Left ventricle myocardium inferior (tissue), 1 donor: ENCODE data around the gene SNX4. TPM values are rescaled to one million over a fixed set of nuclear protein-coding genes. Genes with fewer than 3 reads are reported as not detected.
"Not testable (repeated sequence)": the region's sequence is repeated elsewhere in the genome, so short reads cannot be mapped to it uniquely, and the experiment has no call there.

ENCODE experiments used
- DNase-seq: peaks from one replicate; pipeline ENCODE4 v3.0.0-alpha.2; 2020
- H3K27ac ChIP-seq: fragments of 200-600 bp; replicated peaks from 2 replicates; pipeline ENCODE4 v1.8.0; 2021
- H3K27me3 ChIP-seq: fragments of 200-600 bp; 2 replicates; pipeline ENCODE4 v1.8.0; 2021; ENCODE audit warnings: low read depth
- H3K36me3 ChIP-seq: fragments of 200-600 bp; 2 replicates; pipeline ENCODE4 v1.8.0; 2021
- H3K4me1 ChIP-seq: fragments of 200-600 bp; 2 replicates; pipeline ENCODE4 v1.8.0; 2021
- H3K4me3 ChIP-seq: fragments of 200-600 bp; 2 replicates; pipeline ENCODE4 v1.8.0; 2021; ENCODE audit warnings: mild to moderate bottlenecking, moderate library complexity
- H3K9me3 ChIP-seq: fragments of 200-600 bp; replicated peaks from 2 replicates; pipeline ENCODE4 v1.8.0; 2021
- CTCF ChIP-seq: fragments of 200-600 bp; IDR thresholded peaks from 2 replicates; pipeline ENCODE4 v1.8.0; 2021; ENCODE audit warnings: antibody characterized with exemption, mild to moderate bottlenecking, borderline replicate concordance
- intact Hi-C: fragments of 100-400 bp; cut with micrococcal nuclease; formaldehyde crosslinking; loops from one replicate; pipeline ENCODE4 v1.11.0; 2022
- total RNA-seq: library from RNA; stranded (reverse); fragmentation: NEBNext Ultra II Directional; extraction: Animal tissue kit (Norgen Biotek cat#: 25700); gene quantifications from one replicate; pipeline ENCODE4 v1.2.1, GENCODE V29; 2021
- donor health status: DM: no; HTN: yes; CAD: no; lungs with severe emphysema.

SNX4 gene
- total RNA-seq, 1 donor from 2014 or later, result 16.6 TPM

DNA sequence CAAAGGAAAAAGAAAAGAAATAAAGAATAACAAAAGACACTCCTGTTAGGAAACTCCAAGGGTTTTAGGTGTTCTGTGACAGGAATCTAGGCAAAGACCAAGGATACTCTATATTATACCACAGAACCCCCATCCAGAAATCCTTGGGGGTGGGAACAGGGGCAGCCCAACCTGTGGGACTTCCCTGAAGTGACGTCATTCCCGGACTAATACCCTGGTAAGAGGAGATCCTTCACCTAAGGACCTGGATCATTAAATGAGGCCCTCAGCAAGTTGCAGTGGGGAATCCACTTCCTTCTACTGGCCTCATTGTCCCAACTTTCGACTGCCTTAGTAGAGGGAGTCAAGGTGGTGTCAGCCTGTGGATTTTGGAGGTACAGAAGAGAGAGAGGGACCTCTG, 103.8 kb downstream of the SNX4 start:
- no peak for TF ChIP-seq CTCF
- intact Hi-C loops, result no loop called here

GRCh38 chr3:125414669-125415068, 105.3 kb downstream of the SNX4 start:
- Histone ChIP-seq H3K9me3 (no peaks in the 10 kb centered on the region), H3K36me3 (no peaks in the 10 kb centered on the region), H3K4me1 (no peaks in the 10 kb centered on the region), H3K27me3 (no peaks in the 10 kb centered on the region), H3K4me3 (no peak overlapping the region), H3K27ac (no peak overlapping the region)
- DNase-seq, result no peak
- TF ChIP-seq CTCF, result no peak
- intact Hi-C loops, result no loop called here

More for the DNA sequence above, 103.8 kb downstream of the SNX4 start:
- Histone ChIP-seq H3K9me3 (no peaks in the 10 kb centered on the region), H3K36me3 (no peaks in the 10 kb centered on the region), H3K27ac (no peak overlapping the region), H3K4me1 (no peaks in the 10 kb centered on the region), H3K27me3 (no peaks in the 10 kb centered on the region), H3K4me3 (no peak overlapping the region)
- DNase-seq, result no peak

DNA sequence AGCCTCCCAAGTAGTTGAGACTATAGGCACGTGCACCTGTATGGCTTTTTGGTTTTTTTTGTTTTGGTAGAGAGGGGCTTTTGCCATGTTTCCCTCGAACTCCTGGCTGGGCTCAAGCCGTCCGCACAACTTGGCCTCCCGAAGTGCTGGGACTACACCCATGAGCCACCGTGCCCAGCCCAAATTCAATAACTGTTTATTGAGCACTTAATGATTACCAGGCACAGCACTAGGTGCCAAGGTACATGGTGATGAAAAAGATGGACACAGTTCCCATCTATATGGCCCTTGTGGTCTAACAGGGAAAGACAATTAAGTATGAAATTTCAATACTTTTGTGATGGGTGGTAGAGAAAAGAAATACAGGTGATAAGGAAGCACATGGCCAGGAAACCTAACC, 109.1 kb downstream of the SNX4 start:
- intact Hi-C loops, result no loop called here
- DNase-seq, result no peak
- Histone ChIP-seq H3K36me3 (no peaks in the 10 kb centered on the region), H3K27me3 (peaks cover 20% of the 10 kb centered on the region), H3K9me3 (no peaks in the 10 kb centered on the region), H3K27ac (no peak overlapping the region), H3K4me1 (no peaks in the 10 kb centered on the region), H3K4me3 (no peak overlapping the region)
- no peak for TF ChIP-seq CTCF

GRCh38 chr3:125406070-125406469, 113.9 kb downstream of the SNX4 start:
- intact Hi-C loops, result no loop called here
- no peak for DNase-seq
- H3K36me3 ChIP-seq, result no peaks in the 10 kb centered on the region
- H3K9me3 ChIP-seq, result no peaks in the 10 kb centered on the region
- H3K4me1 ChIP-seq, result no peaks in the 10 kb centered on the region
- peaks cover 20% of the 10 kb centered on the region for H3K27me3 ChIP-seq
- H3K4me3 ChIP-seq, result no peak overlapping the region
- no peak for TF ChIP-seq CTCF
- H3K27ac ChIP-seq, result no peak overlapping the region

- DNase-seq, H3K4me1 ChIP-seq, H3K4me3 ChIP-seq: not testable (repeated sequence)
These were observed 114.5 kb downstream of the SNX4 start for GRCh38 chr3:125405515-125405914.

GRCh38 chr3:125403789-125404188, 116.2 kb downstream of the SNX4 start:
- Histone ChIP-seq H3K27ac (no peak overlapping the region), H3K9me3 (no peaks in the 10 kb centered on the region), H3K27me3 (peaks cover 17% of the 10 kb centered on the region), H3K36me3 (no peaks in the 10 kb centered on the region), H3K4me1 (no peaks in the 10 kb centered on the region), H3K4me3 (no peak overlapping the region)
- intact Hi-C loops, result no loop called here
- no peak for DNase-seq
- no peak for TF ChIP-seq CTCF

More at GRCh38 chr3:125405515-125405914, 114.5 kb downstream of the SNX4 start:
- intact Hi-C loops, H3K27ac ChIP-seq, H3K9me3 ChIP-seq, H3K36me3 ChIP-seq: not testable (repeated sequence)
- peaks cover 20% of the 10 kb centered on the region for H3K27me3 ChIP-seq
